Kidney (tissue), 14 donors: ENCODE measurements around the gene PRDM15. TPM values are rescaled to one million over a fixed set of nuclear protein-coding genes. Genes with fewer than 3 reads are reported as not detected.

ENCODE experiments used
- DNase-seq, 5 donors: peaks; one replicate each; pipeline ENCODE4 v3.0.0-alpha.2; 2013 to 2020
- FAIRE-seq: peaks from 2 replicates; lab custom pipeline; 2012; peaks lifted over from hg19 to GRCh38; lab: Jason Lieb, UNC
- H3K27ac ChIP-seq, 2 donors: one replicate each; pipeline ENCODE4 v1.7.0; 2013; ENCODE audit warnings: low read depth in 2 of 2, low read length in 2 of 2, inconsistent platforms in 1 of 2
- H3K27me3 ChIP-seq: one replicate; pipeline ENCODE4 v1.7.1; 2013; ENCODE audit warnings: low read length, inconsistent platforms; ENCODE audit not compliant: control insufficient read depth, insufficient read depth
- H3K36me3 ChIP-seq, 3 donors: one replicate each; pipeline versions ENCODE4 v1.7.0 to v1.7.1; 2013; ENCODE audit warnings: low read length in 3 of 3, control low read depth in 1 of 3, inconsistent platforms in 1 of 3; ENCODE audit not compliant: insufficient read depth in 3 of 3, control insufficient read depth in 2 of 3
- H3K4me1 ChIP-seq, 3 donors: one replicate each; pipeline versions ENCODE4 v1.7.0 to v1.7.1; 2013; ENCODE audit warnings: low read length in 3 of 3, inconsistent platforms in 1 of 3, low read depth in 1 of 3; ENCODE audit not compliant: control insufficient read depth in 2 of 3, insufficient read depth in 2 of 3
- H3K4me3 ChIP-seq, 3 donors: one replicate each; pipeline versions ENCODE4 v1.7.0 to v1.8.1; 2013; ENCODE audit warnings: low read length in 3 of 3, control low read depth in 1 of 3, inconsistent platforms in 1 of 3
- H3K9ac ChIP-seq, 3 donors: one replicate each; pipeline versions ENCODE4 v1.7.0 to v1.7.1; 2013; ENCODE audit warnings: low read length in 3 of 3, control low read depth in 1 of 3, inconsistent platforms in 1 of 3
- H3K9me3 ChIP-seq, 3 donors: one replicate each; pipeline versions ENCODE4 v1.7.0 to v1.7.1; 2013; ENCODE audit warnings: low read length in 3 of 3, control low read depth in 1 of 3, inconsistent platforms in 1 of 3; ENCODE audit not compliant: control insufficient read depth in 2 of 3, insufficient read depth in 1 of 3
- intact Hi-C: fragments of 100-400 bp; cut with DNase I; formaldehyde crosslinking; loops from one replicate; pipeline ENCODE4 v1.11.1; 2022
- polyA plus RNA-seq: library from polyadenylated mRNA; stranded (reverse); fragments of 350-450 nt; fragmentation: Illumina TruSeq; extraction: RNeasy Lipid Tissue Mini Kit (QIAGEN cat#74804); gene quantifications from one replicate; pipeline ENCODE4 v1.2.3, GENCODE V29; 2014; ENCODE audit warnings: low read depth, low replicate concordance; ENCODE audit not compliant: insufficient read depth
- total RNA-seq: library from RNA; stranded (reverse); fragmentation: NEBNext Ultra II Directional; extraction: Animal tissue kit (Norgen Biotek cat#: 25700); gene quantifications from one replicate; pipeline ENCODE4 v1.2.1, GENCODE V29; 2021
- TF ChIP-seq, protein P1 (sequence below): IDR thresholded peaks from 3 replicates; pipeline ENCODE4 v1.5.1; 2012; ENCODE audit warnings: mild to moderate bottlenecking, moderate library complexity, borderline replicate concordance; ENCODE audit not compliant: insufficient read depth; ENCODE audit errors: extremely low read depth
- donor health status: control.
- donor health status: control.
- donor health status: control.
- donor health status: control.
- donor health status: control.
- donor health status: DM: yes; HTN: yes; CAD: no.
- donor health status: Normal renal cell carcinoma (clear cell type).

Gene PRDM15
- total and polyA plus RNA-seq, 2 donors from 2014 or later = 1.3 to 8.4 TPM

GRCh38 chr21:41825881-41826280 lies 53.3 kb downstream of the PRDM15 start:
- Histone ChIP-seq H3K27me3 (no peaks in the 10 kb centered on the region), H3K9ac (no peak overlapping the region), H3K36me3 (no peaks in the 10 kb centered on the region), H3K27ac (no peak overlapping the region), H3K4me3 (no peak overlapping the region), H3K4me1 (no peaks in the 10 kb centered on the region), H3K9me3 (no peaks in the 10 kb centered on the region)
- DNase-seq (no peak), FAIRE-seq (no peak)
- TF ChIP-seq, protein P1, sequence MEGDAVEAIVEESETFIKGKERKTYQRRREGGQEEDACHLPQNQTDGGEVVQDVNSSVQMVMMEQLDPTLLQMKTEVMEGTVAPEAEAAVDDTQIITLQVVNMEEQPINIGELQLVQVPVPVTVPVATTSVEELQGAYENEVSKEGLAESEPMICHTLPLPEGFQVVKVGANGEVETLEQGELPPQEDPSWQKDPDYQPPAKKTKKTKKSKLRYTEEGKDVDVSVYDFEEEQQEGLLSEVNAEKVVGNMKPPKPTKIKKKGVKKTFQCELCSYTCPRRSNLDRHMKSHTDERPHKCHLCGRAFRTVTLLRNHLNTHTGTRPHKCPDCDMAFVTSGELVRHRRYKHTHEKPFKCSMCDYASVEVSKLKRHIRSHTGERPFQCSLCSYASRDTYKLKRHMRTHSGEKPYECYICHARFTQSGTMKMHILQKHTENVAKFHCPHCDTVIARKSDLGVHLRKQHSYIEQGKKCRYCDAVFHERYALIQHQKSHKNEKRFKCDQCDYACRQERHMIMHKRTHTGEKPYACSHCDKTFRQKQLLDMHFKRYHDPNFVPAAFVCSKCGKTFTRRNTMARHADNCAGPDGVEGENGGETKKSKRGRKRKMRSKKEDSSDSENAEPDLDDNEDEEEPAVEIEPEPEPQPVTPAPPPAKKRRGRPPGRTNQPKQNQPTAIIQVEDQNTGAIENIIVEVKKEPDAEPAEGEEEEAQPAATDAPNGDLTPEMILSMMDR = no peak
- intact Hi-C loops = loop anchor here (10.0 kb wide), 1 partner anchor 289 kb away; no protein-coding TSS in a partner anchor

GRCh38 chr21:41825216-41825615 lies 53.9 kb downstream of the PRDM15 start:
- intact Hi-C loops = loop anchor here (10.0 kb wide), 1 partner anchor 290 kb away; no protein-coding TSS in a partner anchor
- Histone ChIP-seq H3K9me3 (no peaks in the 10 kb centered on the region), H3K4me1 (no peaks in the 10 kb centered on the region), H3K27ac (no peak overlapping the region), H3K9ac (no peak overlapping the region), H3K27me3 (no peaks in the 10 kb centered on the region), H3K4me3 (no peak overlapping the region), H3K36me3 (no peaks in the 10 kb centered on the region)
- TF ChIP-seq, protein P1 = no peak
- DNase-seq (no peak), FAIRE-seq (no peak)

DNA sequence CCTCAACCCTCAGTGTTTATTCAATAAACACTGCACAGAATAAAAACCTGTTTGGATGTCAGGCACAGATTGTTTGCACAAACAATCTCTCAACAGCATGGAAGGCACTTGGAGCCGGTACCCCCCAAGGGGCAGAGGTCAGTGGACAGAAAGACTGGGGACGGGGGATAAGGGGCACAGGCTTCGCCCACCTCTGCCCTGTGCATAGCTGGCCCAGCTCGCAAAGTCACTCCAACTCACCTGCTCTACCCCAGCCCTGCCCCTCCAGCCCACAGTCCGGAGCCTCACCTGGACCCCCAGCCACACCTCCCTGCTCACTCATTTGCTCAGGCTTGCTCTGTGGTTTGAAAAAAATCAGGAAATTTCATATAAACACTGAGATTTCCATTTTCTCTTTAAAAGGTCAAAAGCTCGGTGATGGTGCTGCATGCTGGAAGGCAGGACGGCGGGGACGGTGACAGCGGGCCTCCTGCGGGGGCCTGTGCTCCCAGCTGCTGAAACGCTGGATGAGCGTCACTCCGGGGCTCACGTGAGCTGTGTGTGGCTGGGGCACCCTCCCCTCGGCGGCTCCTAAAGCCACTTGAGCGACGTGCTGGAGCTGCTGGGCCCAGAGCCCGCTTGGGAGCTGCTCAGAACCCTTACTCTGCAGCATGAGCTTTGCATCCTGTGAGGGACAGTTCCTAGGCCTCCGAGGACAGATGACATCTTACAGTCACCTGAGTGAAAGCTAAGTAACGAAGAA lies 54.5 kb downstream of the PRDM15 start:
- TF ChIP-seq, protein P1 = no peak
- FAIRE-seq = no peak

More for the DNA sequence above, 54.5 kb downstream of the PRDM15 start:
- intact Hi-C loops = loop anchor here (10.0 kb wide), 1 partner anchor 290 kb away; no protein-coding TSS in a partner anchor
- H3K4me3 ChIP-seq = no peak overlapping the region
- no peaks in the 10 kb centered on the region for H3K27me3 ChIP-seq
- no peaks in the 10 kb centered on the region for H3K9me3 ChIP-seq
- H3K4me1 ChIP-seq = no peaks in the 10 kb centered on the region
- no peak overlapping the region for H3K27ac ChIP-seq
- DNase-seq = no peak
- H3K9ac ChIP-seq = no peak overlapping the region
- no peaks in the 10 kb centered on the region for H3K36me3 ChIP-seq
